Stimulated activated naive CD4-positive, alpha-beta T cell (primary cell): ENCODE measurements around the gene BANK1.

Experiments used
- DNase-seq, 6 experiments: peaks; one replicate each; lab custom pipeline; 2025; lab: John Stamatoyannopoulos, UW

The BANK1 gene

GRCh38 chr4:101790521-101791181 lies at the start of gene BANK1:
BANK1 (plus strand) TSS chr4:101790730; CDS start chr4:101790881, 151 bp downstream.
- DNase-seq, result peak in 3 of 6 experiments; percentile 0 to 14 (median 6)

GRCh38 chr4:101753721-101754120 lies 36.8 kb upstream of the BANK1 start:
- no peak for DNase-seq

- no peak for DNase-seq
Observed at GRCh38 chr4:101756181-101756580, 34.3 kb upstream of the BANK1 start.

GRCh38 chr4:101761405-101761804 lies 29.1 kb upstream of the BANK1 start:
- DNase-seq, result no peak

GRCh38 chr4:101762025-101762424 lies 28.5 kb upstream of the BANK1 start:
- no peak for DNase-seq

GRCh38 chr4:101762534-101762933 lies 28.0 kb upstream of the BANK1 start:
- no peak for DNase-seq

- no peak for DNase-seq
Observed at GRCh38 chr4:101763576-101763975, 27.0 kb upstream of the BANK1 start.

GRCh38 chr4:101774807-101775206 lies 15.7 kb upstream of the BANK1 start:
- DNase-seq, result no peak

- no peak for DNase-seq
Observed at GRCh38 chr4:101777431-101777830, 13.1 kb upstream of the BANK1 start.

GRCh38 chr4:101780284-101780683 lies 10.2 kb upstream of the BANK1 start:
- no peak for DNase-seq

- no peak for DNase-seq
Observed at GRCh38 chr4:101782546-101782945, 8.0 kb upstream of the BANK1 start.

- no peak for DNase-seq
Observed at GRCh38 chr4:101784957-101785356, 5.6 kb upstream of the BANK1 start.

- DNase-seq, result no peak
Observed at GRCh38 chr4:101785486-101785885, 5.0 kb upstream of the BANK1 start.

GRCh38 chr4:101787701-101788316 lies 2.7 kb upstream of the BANK1 start:
- DNase-seq, result no peak

- peak in 1 of 6 experiments; percentile 0 for DNase-seq
Observed at GRCh38 chr4:101791182-101791558, 640 bp downstream of the BANK1 start.

- no peak for DNase-seq
Observed at GRCh38 chr4:101792056-101792590, 1.6 kb downstream of the BANK1 start.

GRCh38 chr4:101793397-101793796 lies 2.9 kb downstream of the BANK1 start:
- no peak for DNase-seq

GRCh38 chr4:101794806-101795205 lies 4.3 kb downstream of the BANK1 start:
- DNase-seq, result no peak

- DNase-seq, result no peak
Observed at GRCh38 chr4:101795704-101796103, 5.2 kb downstream of the BANK1 start.

- DNase-seq, result no peak
Observed at GRCh38 chr4:101801958-101802357, 11.4 kb downstream of the BANK1 start.

GRCh38 chr4:101806914-101807313 lies 16.4 kb downstream of the BANK1 start:
- DNase-seq, result no peak

GRCh38 chr4:101807351-101807750 lies 16.8 kb downstream of the BANK1 start:
- DNase-seq, result no peak

- no peak for DNase-seq
Observed at GRCh38 chr4:101813604-101814003, 23.1 kb downstream of the BANK1 start.

GRCh38 chr4:101818362-101818761 lies 27.8 kb downstream of the BANK1 start:
- no peak for DNase-seq
